ENCODE data around the gene HYCC1.
"Not testable (repeated sequence)": the region's sequence is repeated elsewhere in the genome, so short reads cannot be mapped to it uniquely, and the experiment has no call there.

Gene HYCC1

GRCh38 chr7:23013715-23014649 lies at the start of gene HYCC1:
HYCC1 (minus strand) TSS chr7:23014130; CDS start chr7:22991111, 23,019 bp downstream.
- Mint-ChIP-seq H3K4me3 (peak within 1 kb of the TSS; percentile 85), H3K4me1 (peaks cover 38% of the 10 kb centered on the region), H3K27me3 (no peaks in the 10 kb centered on the region), H3K36me3 (no peaks in the 10 kb centered on the region), H3K27ac (no peak within 1 kb of the TSS), H3K9me3 (peaks cover 9% of the 10 kb centered on the region)
- ATAC-seq: peak; percentile 99

GRCh38 chr7:23062452-23062851 lies 48.5 kb upstream of the HYCC1 start:
- H3K4me3 Mint-ChIP-seq: no peak overlapping the region
- H3K36me3 Mint-ChIP-seq: no peaks in the 10 kb centered on the region
- H3K4me1 Mint-ChIP-seq: no peaks in the 10 kb centered on the region
- no peaks in the 10 kb centered on the region for H3K9me3 Mint-ChIP-seq
- H3K27ac Mint-ChIP-seq: no peak overlapping the region
- no peak for ATAC-seq
- H3K27me3 Mint-ChIP-seq: no peaks in the 10 kb centered on the region

- ATAC-seq: no peak
Observed at GRCh38 chr7:23061327-23061726, 47.4 kb upstream of the HYCC1 start.

GRCh38 chr7:23058408-23059096 lies 44.6 kb upstream of the HYCC1 start:
- no peaks in the 10 kb centered on the region for H3K36me3 Mint-ChIP-seq
- no peaks in the 10 kb centered on the region for H3K4me1 Mint-ChIP-seq
- H3K4me3 Mint-ChIP-seq: no peak overlapping the region
- no peaks in the 10 kb centered on the region for H3K27me3 Mint-ChIP-seq
- ATAC-seq: no peak
- no peaks in the 10 kb centered on the region for H3K9me3 Mint-ChIP-seq
- peak overlapping the region; percentile 71 for H3K27ac Mint-ChIP-seq

More at GRCh38 chr7:23061327-23061726, 47.4 kb upstream of the HYCC1 start:
- Mint-ChIP-seq H3K27me3 (no peaks in the 10 kb centered on the region), H3K4me3 (no peak overlapping the region), H3K36me3 (no peaks in the 10 kb centered on the region), H3K4me1 (no peaks in the 10 kb centered on the region), H3K9me3 (no peaks in the 10 kb centered on the region), H3K27ac (no peak overlapping the region)

GRCh38 chr7:23055582-23056178 lies 41.8 kb upstream of the HYCC1 start:
- Mint-ChIP-seq H3K27ac (no peak overlapping the region), H3K4me3 (no peak overlapping the region), H3K27me3 (no peaks in the 10 kb centered on the region), H3K9me3 (no peaks in the 10 kb centered on the region), H3K4me1 (no peaks in the 10 kb centered on the region), H3K36me3 (no peaks in the 10 kb centered on the region)
- ATAC-seq: peak; percentile 70

- H3K4me1 Mint-ChIP-seq, H3K36me3 Mint-ChIP-seq, H3K9me3 Mint-ChIP-seq, ATAC-seq, H3K4me3 Mint-ChIP-seq, H3K27me3 Mint-ChIP-seq: not testable (repeated sequence)
- H3K27ac Mint-ChIP-seq: peak overlapping the region; percentile 44
Observed at GRCh38 chr7:23051124-23051485, 37.2 kb upstream of the HYCC1 start.

- H3K4me1 Mint-ChIP-seq, H3K27ac Mint-ChIP-seq, H3K36me3 Mint-ChIP-seq, ATAC-seq, H3K4me3 Mint-ChIP-seq, H3K27me3 Mint-ChIP-seq, H3K9me3 Mint-ChIP-seq: not testable (repeated sequence)
Observed at GRCh38 chr7:23046336-23046735, 32.4 kb upstream of the HYCC1 start.

GRCh38 chr7:23045086-23045485 lies 31.2 kb upstream of the HYCC1 start:
- not testable (repeated sequence) for ATAC-seq, H3K27me3 Mint-ChIP-seq, H3K9me3 Mint-ChIP-seq, H3K4me3 Mint-ChIP-seq, H3K27ac Mint-ChIP-seq, H3K36me3 Mint-ChIP-seq, H3K4me1 Mint-ChIP-seq

- no peaks in the 10 kb centered on the region for H3K27me3 Mint-ChIP-seq
- no peaks in the 10 kb centered on the region for H3K4me1 Mint-ChIP-seq
- no peaks in the 10 kb centered on the region for H3K9me3 Mint-ChIP-seq
- ATAC-seq: no peak
- H3K27ac Mint-ChIP-seq: no peak overlapping the region
- no peaks in the 10 kb centered on the region for H3K36me3 Mint-ChIP-seq
- H3K4me3 Mint-ChIP-seq: no peak overlapping the region
Observed at GRCh38 chr7:23044581-23044980, 30.7 kb upstream of the HYCC1 start.

GRCh38 chr7:23043441-23043840 lies 29.5 kb upstream of the HYCC1 start:
- ATAC-seq: no peak
- no peak overlapping the region for H3K27ac Mint-ChIP-seq
- no peaks in the 10 kb centered on the region for H3K9me3 Mint-ChIP-seq
- H3K27me3 Mint-ChIP-seq: no peaks in the 10 kb centered on the region
- H3K4me1 Mint-ChIP-seq: no peaks in the 10 kb centered on the region
- no peaks in the 10 kb centered on the region for H3K36me3 Mint-ChIP-seq
- no peak overlapping the region for H3K4me3 Mint-ChIP-seq

- H3K36me3 Mint-ChIP-seq, H3K4me1 Mint-ChIP-seq: not testable (repeated sequence)
Observed at GRCh38 chr7:23039674-23040073, 25.7 kb upstream of the HYCC1 start.

GRCh38 chr7:23035542-23036371 lies 21.8 kb upstream of the HYCC1 start:
- H3K36me3 Mint-ChIP-seq, H3K4me1 Mint-ChIP-seq, H3K27ac Mint-ChIP-seq, H3K4me3 Mint-ChIP-seq, ATAC-seq, H3K9me3 Mint-ChIP-seq: not testable (repeated sequence)
- peaks cover 10% of the 10 kb centered on the region for H3K27me3 Mint-ChIP-seq

More at GRCh38 chr7:23039674-23040073, 25.7 kb upstream of the HYCC1 start:
- ATAC-seq, H3K27ac Mint-ChIP-seq, H3K27me3 Mint-ChIP-seq, H3K9me3 Mint-ChIP-seq, H3K4me3 Mint-ChIP-seq: not testable (repeated sequence)

- Mint-ChIP-seq H3K27ac (no peak overlapping the region), H3K36me3 (peaks cover 3% of the 10 kb centered on the region), H3K4me3 (no peak overlapping the region), H3K9me3 (peaks cover 2% of the 10 kb centered on the region), H3K27me3 (no peaks in the 10 kb centered on the region), H3K4me1 (peaks cover 15% of the 10 kb centered on the region)
- ATAC-seq: no peak
Observed at GRCh38 chr7:23027261-23027660, 13.3 kb upstream of the HYCC1 start.

- peaks cover 18% of the 10 kb centered on the region for H3K4me1 Mint-ChIP-seq
- no peak overlapping the region for H3K4me3 Mint-ChIP-seq
- no peak overlapping the region for H3K27ac Mint-ChIP-seq
- ATAC-seq: no peak
- peaks cover 5% of the 10 kb centered on the region for H3K36me3 Mint-ChIP-seq
- H3K27me3 Mint-ChIP-seq: no peaks in the 10 kb centered on the region
- H3K9me3 Mint-ChIP-seq: peaks cover 3% of the 10 kb centered on the region
Observed at GRCh38 chr7:23026164-23026563, 12.2 kb upstream of the HYCC1 start.

- Mint-ChIP-seq H3K27ac (no peak overlapping the region), H3K9me3 (peaks cover 3% of the 10 kb centered on the region), H3K36me3 (peaks cover 5% of the 10 kb centered on the region), H3K27me3 (no peaks in the 10 kb centered on the region), H3K4me3 (no peak overlapping the region), H3K4me1 (peaks cover 26% of the 10 kb centered on the region)
- ATAC-seq: no peak
Observed at GRCh38 chr7:23024454-23024853, 10.5 kb upstream of the HYCC1 start.
